ENCODE measurements around the gene GPM6B.

- TF ChIP-seq CEBPB (IDR thresholded peaks at IDR 0.05) (no peak), EP300 (IDR thresholded peaks at IDR 0.05; ENCODE audit: borderline replicate concordance) (no peak), ZBTB7A (IDR thresholded peaks at IDR 0.05; ENCODE audit: low read depth) (no peak), TEAD4 (IDR thresholded peaks at IDR 0.05) (no peak), RAD21 (IDR thresholded peaks at IDR 0.05; ENCODE audit: low read depth) (no peak), TAF1 (IDR thresholded peaks at IDR 0.05; ENCODE audit: low read depth) (no peak), YY1 (IDR thresholded peaks at IDR 0.05; ENCODE audit: low read depth) (no peak), NFIC (IDR thresholded peaks at IDR 0.05) (no peak), CREB1 (IDR thresholded peaks at IDR 0.05; ENCODE audit: low read depth) (no peak), USF1 (IDR thresholded peaks at IDR 0.05) (no peak), REST (IDR thresholded peaks at IDR 0.05; ENCODE audit: low read depth) (no peak), TCF12 (IDR thresholded peaks at IDR 0.05; ENCODE audit: low read depth) (no peak), FOXM1 (IDR thresholded peaks at IDR 0.05; ENCODE audit: borderline replicate concordance, low read depth) (no peak), MAX (IDR thresholded peaks at IDR 0.05) (no peak)
Observed at GRCh38 chrX:13852001-13852695, 35.3 kb upstream of the GPM6B start.

Measured in Ishikawa (cell line).